Stimulated activated naive B cell treated with anti-CD40 and anti-IgM and Interleukin-4, amounts not matched to agents 10 μg/mL and 1 μg/mL and 100 μg/mL, for 72 hours (primary cell): ENCODE measurements around the gene SYT14.
A peak's percentile ranks its signal among the peaks of the same experiment; 100 is the strongest.
"Not testable (repeated sequence)": the region's sequence is repeated elsewhere in the genome, so short reads cannot be mapped to it uniquely, and the experiment has no call there.

ENCODE experiments used
- ATAC-seq, 2 donors: fragments of 150-1000 bp; cut with Tn5 transposase; replicated peaks; 2 replicates each; pipeline ENCODE4 v1.10.0; 2021; ENCODE audit warnings: moderate library complexity in 1 of 2
- DNase-seq: peaks from one replicate; pipeline ENCODE4 v3.0.0; 2021
- H3K27ac Mint-ChIP-seq: one replicate; pipeline ENCODE4 v1.8.0; 2022; ENCODE audit warnings: mild to moderate bottlenecking, mixed read lengths
- H3K27me3 Mint-ChIP-seq, 2 donors: one replicate each; pipeline ENCODE4 v1.8.0; 2022; ENCODE audit warnings: mixed read lengths in 2 of 2
- H3K36me3 Mint-ChIP-seq, 2 donors: one replicate each; pipeline ENCODE4 v1.8.0; 2022; ENCODE audit warnings: mixed read lengths in 2 of 2, mild to moderate bottlenecking in 1 of 2
- H3K4me1 Mint-ChIP-seq, 2 donors: one replicate each; pipeline ENCODE4 v1.8.0; 2022; ENCODE audit warnings: mixed read lengths in 2 of 2, mild to moderate bottlenecking in 1 of 2
- H3K4me3 Mint-ChIP-seq, 2 donors: one replicate each; pipeline ENCODE4 v1.8.0; 2022; ENCODE audit warnings: mild to moderate bottlenecking in 2 of 2, mixed read lengths in 2 of 2, moderate library complexity in 1 of 2
- H3K9me3 Mint-ChIP-seq, 2 donors: one replicate each; pipeline ENCODE4 v1.8.0; 2022; ENCODE audit warnings: mixed read lengths in 2 of 2, mild to moderate bottlenecking in 1 of 2

SYT14 gene

DNA sequence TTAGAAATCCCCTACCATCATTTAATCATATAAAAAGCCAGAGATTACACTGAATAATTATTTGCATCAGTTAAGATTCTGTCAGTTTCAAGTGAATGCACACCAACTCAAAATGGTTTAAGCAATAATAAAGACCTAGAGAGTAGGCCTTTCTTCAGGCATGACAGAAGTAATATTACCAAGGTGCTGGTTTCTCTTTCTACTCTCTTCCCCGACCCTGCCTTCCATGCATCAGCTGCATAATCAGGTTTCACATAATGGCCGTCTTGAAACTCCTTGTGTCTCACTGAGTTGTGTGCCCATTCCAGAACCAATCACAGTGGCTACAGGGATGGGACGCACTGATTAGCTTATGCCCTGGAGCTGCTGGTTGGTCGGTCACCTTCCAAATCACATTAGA lies 191.1 kb downstream of the SYT14 start:
- H3K27me3 Mint-ChIP-seq: peaks cover 5 to 15% of the 10 kb centered on the region in 2 donors
- ATAC-seq (peak in 1 of 2 donors; percentile 53), DNase-seq (no peak)
- H3K4me1 Mint-ChIP-seq: peaks cover 0 to 2% of the 10 kb centered on the region in 2 donors
- no peak overlapping the region for H3K27ac Mint-ChIP-seq
- H3K4me3 Mint-ChIP-seq: no peak overlapping the region
- no peaks in the 10 kb centered on the region for H3K9me3 Mint-ChIP-seq
- no peaks in the 10 kb centered on the region for H3K36me3 Mint-ChIP-seq

DNA sequence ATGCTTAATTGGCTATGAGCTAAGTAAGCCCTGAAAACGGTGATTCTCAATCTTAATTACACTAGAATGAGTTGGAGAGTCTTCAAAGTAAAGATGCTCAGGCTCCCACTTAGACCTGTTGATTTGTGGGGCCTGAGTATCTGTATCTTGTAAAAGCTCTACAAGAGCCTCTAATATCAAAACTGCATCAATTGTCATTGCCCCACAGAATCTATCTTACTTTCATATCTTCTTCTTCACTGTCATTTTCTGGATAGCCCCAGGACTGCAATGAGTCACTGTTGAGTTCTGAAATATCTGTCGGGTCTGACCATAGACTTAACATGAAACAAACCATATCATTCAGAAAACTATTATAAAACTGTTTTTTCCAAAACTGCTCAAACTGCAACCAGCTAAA lies 191.7 kb downstream of the SYT14 start:
- Mint-ChIP-seq H3K9me3 (no peaks in the 10 kb centered on the region), H3K4me3 (no peak overlapping the region), H3K36me3 (no peaks in the 10 kb centered on the region), H3K4me1 (peaks cover 0 to 2% of the 10 kb centered on the region in 2 donors), H3K27me3 (peaks cover 5 to 12% of the 10 kb centered on the region in 2 donors), H3K27ac (no peak overlapping the region)
- DNase-seq (no peak), ATAC-seq (peak; percentile 65 to 95)

DNA sequence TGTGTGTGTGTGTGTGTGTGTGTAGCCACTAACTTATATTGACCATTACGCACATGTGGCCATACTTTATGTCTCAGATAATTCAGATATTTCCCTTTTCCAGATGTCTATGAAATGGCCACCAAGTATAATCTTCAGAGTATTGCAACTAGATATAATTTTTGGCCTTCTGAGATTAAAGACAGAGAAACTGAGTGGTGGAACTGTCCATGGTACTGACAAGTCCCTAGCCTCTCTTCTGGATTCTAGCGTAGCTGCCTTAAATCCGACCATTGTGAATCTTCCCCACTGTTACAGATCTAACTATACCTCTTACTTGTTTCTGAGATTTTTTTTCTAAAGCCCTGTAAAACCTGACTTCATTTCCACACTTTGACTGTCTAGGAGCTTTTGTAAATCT lies 194.6 kb downstream of the SYT14 start:
- Mint-ChIP-seq H3K27me3 (peaks cover 0 to 5% of the 10 kb centered on the region in 2 donors), H3K4me3 (no peak overlapping the region), H3K4me1 (peaks cover 0 to 2% of the 10 kb centered on the region in 2 donors), H3K27ac (no peak overlapping the region), H3K36me3 (no peaks in the 10 kb centered on the region), H3K9me3 (peaks cover 0 to 4% of the 10 kb centered on the region in 2 donors)
- DNase-seq (no peak), ATAC-seq (no peak)

DNA sequence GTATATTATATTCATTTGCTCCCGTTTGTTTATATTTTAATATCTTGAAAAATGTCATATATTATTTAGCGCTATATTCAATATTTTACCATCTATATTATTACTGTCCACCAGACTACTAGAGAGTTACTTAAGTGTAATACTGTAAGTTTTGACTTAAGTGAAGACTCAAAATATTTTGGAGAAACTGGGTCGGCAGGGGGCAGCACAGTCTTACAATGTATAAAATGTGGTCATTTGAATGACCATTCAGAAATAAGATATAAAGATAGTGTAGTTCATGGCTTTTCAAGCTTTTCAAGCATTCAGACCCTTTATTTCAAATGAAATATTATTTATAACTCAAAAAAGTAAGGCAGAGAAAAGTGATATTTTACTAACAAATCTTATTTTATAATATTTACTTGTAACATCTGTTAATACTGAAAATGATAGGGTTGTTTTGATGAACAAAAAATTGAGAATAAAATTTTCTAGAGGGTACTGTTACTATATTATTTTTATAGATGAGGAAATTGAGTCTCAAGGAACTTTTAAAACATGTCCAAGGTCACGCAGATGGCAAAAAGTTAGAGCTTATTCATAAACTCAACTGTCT lies 205.5 kb downstream of the SYT14 start:
- ATAC-seq (no peak), DNase-seq (peak; percentile 11)
- H3K4me1 Mint-ChIP-seq: no peaks in the 10 kb centered on the region
- H3K4me3 Mint-ChIP-seq: no peak overlapping the region
- peaks cover 0 to 1% of the 10 kb centered on the region in 2 donors for H3K9me3 Mint-ChIP-seq
- peaks cover 19 to 27% of the 10 kb centered on the region in 2 donors for H3K27me3 Mint-ChIP-seq
- H3K36me3 Mint-ChIP-seq: no peaks in the 10 kb centered on the region
- no peak overlapping the region for H3K27ac Mint-ChIP-seq

DNA sequence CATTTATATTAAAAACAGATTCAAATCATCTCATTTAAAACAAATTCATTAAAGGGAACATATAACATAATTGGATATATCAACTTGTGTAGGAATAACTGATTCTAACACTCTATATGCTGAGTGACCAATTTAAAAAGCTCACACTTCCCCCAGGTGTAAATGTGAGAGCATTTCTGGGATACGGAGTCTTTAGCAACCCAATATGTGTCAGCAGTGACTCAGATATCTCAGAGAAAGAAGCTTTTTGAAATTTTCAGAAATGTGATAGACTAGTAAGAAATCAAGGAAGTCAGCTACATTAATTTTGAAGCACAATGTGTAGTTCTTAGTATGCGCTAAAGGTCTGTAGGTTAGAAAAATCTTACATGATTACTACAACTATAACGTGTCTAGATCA lies 206.7 kb downstream of the SYT14 start:
- DNase-seq: no peak
- no peak overlapping the region for H3K4me3 Mint-ChIP-seq
- no peaks in the 10 kb centered on the region for H3K36me3 Mint-ChIP-seq
- peaks cover 0 to 1% of the 10 kb centered on the region in 2 donors for H3K9me3 Mint-ChIP-seq
- H3K27me3 Mint-ChIP-seq: peaks cover 19 to 27% of the 10 kb centered on the region in 2 donors
- H3K27ac Mint-ChIP-seq: no peak overlapping the region
- no peak for ATAC-seq
- H3K4me1 Mint-ChIP-seq: no peaks in the 10 kb centered on the region

DNA sequence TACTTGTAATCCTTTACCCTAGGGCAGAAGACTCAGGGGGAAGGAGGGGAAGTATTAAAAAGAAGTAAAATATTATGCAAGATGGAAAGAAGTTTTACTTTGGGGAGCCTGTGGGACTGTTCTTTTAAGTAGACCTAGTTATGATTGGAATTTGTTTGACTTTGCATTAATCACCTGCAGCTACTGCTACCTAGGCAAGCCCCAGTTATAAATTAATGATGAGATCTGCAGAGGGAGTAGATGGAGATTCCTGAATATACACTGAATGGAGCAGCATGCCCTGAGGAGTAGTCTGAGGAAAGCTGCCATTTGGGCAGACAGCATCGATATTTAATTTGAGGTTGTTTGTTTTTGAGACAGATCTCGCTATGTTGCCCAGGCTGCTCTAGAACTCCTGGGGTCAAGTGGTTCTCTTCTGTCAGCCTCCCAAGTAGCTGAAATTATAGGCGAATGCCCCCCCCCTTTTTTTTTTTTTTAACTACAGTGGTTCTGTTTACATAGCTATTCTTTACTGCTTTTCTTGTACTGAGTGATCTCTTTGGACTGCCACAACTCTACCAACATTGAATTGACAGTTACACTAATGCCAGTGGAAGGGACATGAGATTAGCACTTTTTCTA lies 213.1 kb downstream of the SYT14 start:
- Mint-ChIP-seq H3K4me1 (no peaks in the 10 kb centered on the region), H3K4me3 (no peak overlapping the region), H3K27ac (no peak overlapping the region)

DNA sequence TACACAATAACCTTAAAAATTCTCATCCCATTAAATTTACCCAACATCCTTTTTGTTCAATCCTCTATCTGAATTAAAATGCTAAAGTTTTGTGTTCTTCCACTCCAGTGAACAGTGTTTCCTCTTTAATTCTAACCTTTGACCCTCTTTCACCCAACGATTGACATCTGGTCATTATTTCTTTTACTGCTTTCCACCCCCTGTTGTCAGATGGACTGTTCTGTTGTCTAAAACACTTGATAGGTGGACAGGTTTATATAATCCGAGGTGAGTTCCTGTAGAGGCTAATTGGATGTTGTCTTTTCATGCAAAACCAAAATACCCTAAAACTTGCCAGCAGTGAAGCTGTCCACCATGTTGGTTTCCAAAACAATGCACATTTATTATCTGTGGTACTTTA lies 221.2 kb downstream of the SYT14 start:
- no peak overlapping the region for H3K27ac Mint-ChIP-seq
- DNase-seq (no peak), ATAC-seq (no peak)
- H3K4me3 Mint-ChIP-seq: no peak overlapping the region
- H3K36me3 Mint-ChIP-seq: no peaks in the 10 kb centered on the region
- H3K4me1 Mint-ChIP-seq: no peaks in the 10 kb centered on the region
- no peaks in the 10 kb centered on the region for H3K9me3 Mint-ChIP-seq
- H3K27me3 Mint-ChIP-seq: peaks cover 0 to 7% of the 10 kb centered on the region in 2 donors

More for the DNA sequence above, 213.1 kb downstream of the SYT14 start:
- Mint-ChIP-seq H3K27me3 (peaks cover 0 to 5% of the 10 kb centered on the region in 2 donors), H3K9me3 (no peaks in the 10 kb centered on the region), H3K36me3 (no peaks in the 10 kb centered on the region)
- DNase-seq: no peak
- ATAC-seq: no peak

DNA sequence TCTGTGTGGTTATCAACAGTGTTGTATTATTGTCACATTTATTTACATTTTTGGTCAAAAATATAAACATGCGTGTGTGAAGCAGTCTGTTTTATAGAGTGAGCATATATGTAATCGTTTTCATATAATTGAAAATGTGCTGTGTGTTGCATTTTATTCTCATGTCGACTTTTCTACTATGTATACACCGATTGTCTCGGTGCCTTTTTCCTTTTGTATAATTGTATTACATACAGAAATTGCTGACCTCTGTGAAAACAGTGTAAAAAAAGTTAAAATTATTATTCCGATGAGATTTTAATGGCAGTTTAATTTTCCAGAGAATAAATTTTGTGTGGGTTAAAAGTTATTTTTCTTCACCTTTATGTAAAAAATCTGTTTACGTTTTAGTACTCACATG lies 232.2 kb downstream of the SYT14 start:
- ATAC-seq (no peak), DNase-seq (no peak)
- H3K4me3 Mint-ChIP-seq: no peak overlapping the region
- H3K36me3 Mint-ChIP-seq: no peaks in the 10 kb centered on the region
- H3K27me3 Mint-ChIP-seq: peaks cover 7 to 24% of the 10 kb centered on the region in 2 donors
- no peaks in the 10 kb centered on the region for H3K9me3 Mint-ChIP-seq
- no peaks in the 10 kb centered on the region for H3K4me1 Mint-ChIP-seq
- no peak overlapping the region for H3K27ac Mint-ChIP-seq

DNA sequence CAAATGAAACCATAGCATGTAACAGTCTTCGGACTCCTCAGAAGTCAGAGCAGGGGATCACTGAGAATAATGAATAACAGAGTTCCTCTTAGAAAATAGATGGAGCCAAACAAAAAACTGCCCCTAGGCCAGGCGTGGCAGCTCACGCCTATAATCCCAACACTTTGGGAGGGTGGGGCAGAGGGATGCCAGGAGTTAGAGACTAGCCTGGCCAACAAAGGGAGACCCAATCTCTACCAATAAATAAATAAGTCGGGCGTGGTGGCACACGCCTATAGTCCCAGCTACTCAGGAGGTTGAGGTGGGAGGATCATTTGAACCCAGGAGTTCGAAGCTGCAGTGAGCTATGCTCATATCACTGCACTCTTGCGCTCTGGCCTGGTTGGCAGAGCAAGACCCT lies 236.1 kb downstream of the SYT14 start:
- Mint-ChIP-seq H3K27ac (no peak overlapping the region), H3K27me3 (peaks cover 18 to 23% of the 10 kb centered on the region in 2 donors), H3K4me1 (no peaks in the 10 kb centered on the region), H3K36me3 (no peaks in the 10 kb centered on the region), H3K9me3 (no peaks in the 10 kb centered on the region), H3K4me3 (no peak overlapping the region)
- ATAC-seq (no peak), DNase-seq (no peak)

DNA sequence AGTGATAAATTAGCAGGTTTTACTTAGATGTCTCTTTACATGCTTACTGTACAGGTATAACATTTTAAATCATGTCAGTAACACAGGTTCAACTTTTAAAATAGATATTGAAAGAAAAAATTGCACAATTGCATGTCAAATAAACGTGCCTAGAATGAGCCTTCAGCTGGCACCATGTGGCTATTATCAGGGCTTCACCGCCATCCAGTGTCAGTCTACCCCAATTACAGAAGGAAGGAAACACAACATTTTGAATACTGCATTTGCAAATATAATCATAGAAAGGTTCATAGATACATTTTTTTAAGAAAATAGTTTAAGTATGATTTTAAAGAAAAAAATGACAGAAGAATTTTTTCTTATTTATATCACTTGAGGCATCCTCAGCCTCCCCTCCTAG lies 247.0 kb downstream of the SYT14 start:
- H3K9me3 Mint-ChIP-seq: no peaks in the 10 kb centered on the region
- ATAC-seq: no peak

DNA sequence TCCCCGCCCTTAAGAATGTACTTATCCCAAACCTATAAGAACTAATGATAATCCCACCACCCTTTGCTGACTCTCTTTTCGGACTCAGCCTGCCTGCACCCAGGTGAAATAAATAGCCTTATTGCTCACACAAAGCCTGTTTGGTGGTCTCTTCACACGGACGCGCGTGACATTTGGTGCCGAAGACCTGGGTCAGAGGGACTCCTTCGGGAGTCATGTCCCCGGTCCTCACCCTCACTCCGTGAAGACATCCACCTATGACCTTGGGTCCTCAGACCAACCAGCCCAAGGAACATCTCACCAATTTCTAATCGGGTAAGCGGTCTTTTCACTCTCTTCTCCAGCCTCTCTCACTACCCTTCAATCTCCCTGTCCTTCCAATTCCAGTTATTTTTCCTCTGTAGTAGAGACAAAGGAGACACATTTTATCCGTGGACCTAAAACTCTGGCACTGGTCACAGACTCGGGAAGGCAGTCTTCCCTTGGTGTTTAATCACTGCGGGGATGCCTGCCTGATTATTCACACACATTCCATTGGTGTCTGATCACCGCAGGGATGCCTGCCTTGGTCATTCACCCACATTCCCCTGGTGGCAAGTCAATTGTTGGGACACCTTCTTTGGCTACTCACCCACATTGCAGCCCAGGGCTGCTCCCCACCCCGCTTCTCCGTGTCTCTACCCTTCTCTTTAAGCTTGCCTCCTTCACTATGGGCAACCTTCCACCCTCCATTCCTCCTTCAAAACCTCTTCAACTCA lies 250.0 kb downstream of the SYT14 start:
- not testable (repeated sequence) for H3K36me3 Mint-ChIP-seq, DNase-seq, H3K27ac Mint-ChIP-seq, H3K9me3 Mint-ChIP-seq, H3K27me3 Mint-ChIP-seq, H3K4me1 Mint-ChIP-seq, H3K4me3 Mint-ChIP-seq, ATAC-seq

More for the DNA sequence above, 247.0 kb downstream of the SYT14 start:
- H3K36me3 Mint-ChIP-seq: no peaks in the 10 kb centered on the region
- H3K4me3 Mint-ChIP-seq: no peak overlapping the region
- peaks cover 0 to 12% of the 10 kb centered on the region in 2 donors for H3K27me3 Mint-ChIP-seq
- DNase-seq: no peak
- H3K27ac Mint-ChIP-seq: no peak overlapping the region
- H3K4me1 Mint-ChIP-seq: no peaks in the 10 kb centered on the region

DNA sequence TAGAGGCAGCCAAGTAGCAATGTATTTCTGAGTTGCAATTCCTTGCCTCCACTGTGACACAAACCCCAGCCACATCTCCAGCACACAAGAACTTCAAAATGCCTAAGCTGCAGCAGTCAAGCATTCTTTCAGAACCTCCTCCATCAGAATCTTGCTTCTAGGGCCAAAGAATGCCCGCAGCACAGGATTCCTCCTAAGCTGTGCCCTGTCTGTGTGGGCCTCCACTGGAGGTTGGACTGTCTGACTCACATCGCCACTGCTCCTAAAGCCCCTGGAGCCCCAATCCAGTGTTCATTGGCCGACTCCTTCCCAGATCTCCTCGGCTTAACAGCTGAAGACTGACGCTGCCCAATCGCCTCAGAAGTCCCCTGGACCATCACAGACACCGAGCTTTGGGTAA lies 251.4 kb downstream of the SYT14 start:
- Mint-ChIP-seq H3K36me3 (no peaks in the 10 kb centered on the region), H3K4me1 (no peaks in the 10 kb centered on the region), H3K9me3 (no peaks in the 10 kb centered on the region), H3K27me3 (no peaks in the 10 kb centered on the region), H3K27ac (no peak overlapping the region), H3K4me3 (no peak overlapping the region)
- ATAC-seq: no peak
- no peak for DNase-seq

DNA sequence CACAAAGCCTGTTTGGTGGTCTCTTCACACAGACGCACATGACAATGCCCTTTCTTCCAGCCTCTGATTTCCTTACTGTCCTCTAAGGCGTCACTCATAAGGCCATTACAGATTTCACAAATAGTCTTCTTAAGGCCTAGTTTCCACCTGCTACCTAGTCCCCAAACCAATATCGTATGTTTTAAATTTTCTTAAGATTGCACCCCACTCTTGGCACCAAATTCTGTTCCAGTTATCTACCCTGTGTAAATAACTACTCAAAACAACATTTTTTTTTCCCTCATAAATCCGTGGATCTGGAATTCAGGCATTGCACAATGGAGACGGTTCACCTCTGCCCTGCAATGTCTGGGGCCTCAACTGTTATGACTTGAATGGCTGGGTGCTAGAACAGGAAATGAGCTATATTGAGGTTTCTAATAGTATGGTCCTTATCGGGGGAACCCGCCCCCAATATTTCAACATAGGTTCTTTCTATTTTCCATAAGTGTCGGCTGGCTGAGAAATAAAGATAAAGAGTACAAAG lies 257.7 kb downstream of the SYT14 start:
- DNase-seq: no peak
- H3K27me3 Mint-ChIP-seq: no peaks in the 10 kb centered on the region
- no peaks in the 10 kb centered on the region for H3K36me3 Mint-ChIP-seq
- no peak for ATAC-seq
- H3K4me1 Mint-ChIP-seq: no peaks in the 10 kb centered on the region
- H3K4me3 Mint-ChIP-seq: no peak overlapping the region
- peaks cover 0 to 2% of the 10 kb centered on the region in 2 donors for H3K9me3 Mint-ChIP-seq
- no peak overlapping the region for H3K27ac Mint-ChIP-seq

DNA sequence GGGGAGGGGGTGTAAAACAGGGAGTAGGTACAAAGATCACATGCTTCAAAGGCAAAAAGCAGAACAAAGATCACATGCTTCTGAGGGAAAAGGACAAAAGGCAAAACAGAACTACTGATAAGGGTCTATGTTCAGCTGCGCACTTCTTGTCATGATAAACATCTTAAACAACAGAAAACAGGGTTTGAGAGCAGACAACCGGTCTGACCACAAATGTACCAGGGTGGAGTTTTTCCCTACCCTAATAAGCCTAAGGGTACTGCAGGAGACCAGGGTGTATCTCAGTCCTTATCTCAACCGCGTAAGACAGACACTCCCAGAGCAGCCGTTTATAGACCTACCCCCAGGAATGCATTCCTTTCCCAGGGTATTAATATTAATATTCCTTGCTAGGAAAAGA lies 258.2 kb downstream of the SYT14 start:
- H3K36me3 Mint-ChIP-seq, ATAC-seq, DNase-seq, H3K4me3 Mint-ChIP-seq, H3K4me1 Mint-ChIP-seq, H3K9me3 Mint-ChIP-seq, H3K27me3 Mint-ChIP-seq, H3K27ac Mint-ChIP-seq: not testable (repeated sequence)

DNA sequence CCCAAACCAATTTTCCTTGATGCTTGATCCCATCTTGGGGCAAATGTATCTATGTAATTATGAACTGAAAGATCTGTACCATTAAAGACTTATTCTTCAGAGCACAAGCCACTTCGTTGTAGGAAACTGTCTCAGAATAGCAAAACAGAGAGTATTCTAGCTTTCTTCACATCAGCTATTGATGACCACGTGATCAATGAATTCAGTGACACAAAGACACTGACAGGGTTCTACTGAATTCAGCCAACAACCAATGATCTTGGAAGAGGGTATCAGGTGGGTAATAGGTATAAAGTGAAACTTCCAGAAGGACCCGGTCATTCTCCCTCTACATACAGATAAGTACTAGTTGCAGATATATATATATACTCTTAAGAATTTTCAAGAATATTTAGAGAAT lies 260.8 kb downstream of the SYT14 start:
- Mint-ChIP-seq H3K36me3 (no peaks in the 10 kb centered on the region), H3K9me3 (peaks cover 0 to 2% of the 10 kb centered on the region in 2 donors), H3K4me1 (no peaks in the 10 kb centered on the region), H3K4me3 (no peak overlapping the region), H3K27ac (no peak overlapping the region), H3K27me3 (no peaks in the 10 kb centered on the region)
- no peak for DNase-seq
- no peak for ATAC-seq
